Spinal cord (tissue), 10 donors: Measurements from ENCODE around the gene PCBD1. TPM values are rescaled to one million over a fixed set of nuclear protein-coding genes. Genes with fewer than 3 reads are reported as not detected.
A peak's percentile ranks its signal among the peaks of the same experiment; 100 is the strongest.

Source experiments
- DNase-seq, 6 donors: peaks; one replicate each; pipeline versions ENCODE4 v3.0.0 to v3.0.0-alpha.2; 2013 to 2015; ENCODE audit warnings: low spot score in 6 of 6, low read depth in 4 of 6
- H3K27ac ChIP-seq: one replicate; pipeline ENCODE4 v1.5.1; 2013; ENCODE audit warnings: low read depth, low read length, control low read depth
- H3K27me3 ChIP-seq: one replicate; pipeline ENCODE4 v1.6.1; 2013; ENCODE audit warnings: low read length; ENCODE audit not compliant: control insufficient read depth, insufficient read depth
- H3K36me3 ChIP-seq: one replicate; pipeline ENCODE4 v1.6.1; 2013; ENCODE audit warnings: low read length; ENCODE audit not compliant: control insufficient read depth, insufficient read depth
- H3K4me1 ChIP-seq: one replicate; pipeline ENCODE4 v1.6.1; 2013; ENCODE audit warnings: low read length; ENCODE audit not compliant: control insufficient read depth, insufficient read depth
- H3K4me3 ChIP-seq: one replicate; pipeline ENCODE4 v1.5.1; 2013; ENCODE audit warnings: low read depth, low read length, control low read depth
- H3K9me3 ChIP-seq: one replicate; pipeline ENCODE4 v1.6.1; 2013; ENCODE audit warnings: low read length; ENCODE audit not compliant: control insufficient read depth, insufficient read depth
- WGBS: methylation state at CpG from one replicate; pipeline ENCODE4 v1.1.5; 2013; ENCODE audit warnings: missing lambda C conversion rate; ENCODE audit not compliant: insufficient coverage; 5-methylcytosine and 5-hydroxymethylcytosine counted together
- polyA plus RNA-seq, 2 donors: library from polyadenylated mRNA; unstranded; fragments of 120-200 nt; gene quantifications; one replicate each; pipeline ENCODE4 v1.2.1, GENCODE V29; 2013; ENCODE audit not compliant: insufficient read length in 2 of 2
- total RNA-seq, 2 donors: library from RNA; depleted of rRNA in 1 of 2; stranded (reverse); fragments of 120-200 nt in 1 of 2; fragments of >200 nt in 1 of 2; gene quantifications; one replicate each; pipeline versions ENCODE4 v1.2.3 to v1.2.4, GENCODE V29; 2013 to 2014
- donor health status: healthy.

The PCBD1 gene
- total and polyA plus RNA-seq, 4 donors = 29.2 to 88.1 (median 76.8) TPM

DNA sequence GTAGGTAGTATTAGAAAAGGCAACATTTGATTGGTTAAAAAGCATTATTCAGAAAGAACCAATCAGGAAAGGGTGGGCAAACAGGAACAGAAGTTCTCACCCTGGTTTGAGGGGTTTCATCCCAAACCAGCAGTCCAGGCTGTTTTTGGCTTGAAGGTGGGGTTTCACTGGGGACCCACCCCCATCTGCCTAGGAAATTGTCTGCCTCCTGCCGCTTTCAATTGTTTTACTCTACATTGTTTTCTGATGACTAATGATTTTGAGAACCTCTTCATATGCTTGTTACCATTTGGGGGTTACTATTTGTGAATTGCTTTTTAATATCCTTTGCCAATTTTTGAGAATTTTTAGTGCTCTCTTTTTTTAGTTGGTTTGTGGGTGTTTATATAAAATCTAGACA is 3.3 kb upstream of the PCBD1 start:
- Histone ChIP-seq H3K27ac (no peak overlapping the region), H3K27me3 (no peaks in the 10 kb centered on the region), H3K4me1 (peaks cover 21% of the 10 kb centered on the region), H3K4me3 (no peak overlapping the region), H3K36me3 (no peaks in the 10 kb centered on the region), H3K9me3 (no peaks in the 10 kb centered on the region)
- no CpG with 5 or more reads among the region's 1 CpG for WGBS
- no peak for DNase-seq

DNA sequence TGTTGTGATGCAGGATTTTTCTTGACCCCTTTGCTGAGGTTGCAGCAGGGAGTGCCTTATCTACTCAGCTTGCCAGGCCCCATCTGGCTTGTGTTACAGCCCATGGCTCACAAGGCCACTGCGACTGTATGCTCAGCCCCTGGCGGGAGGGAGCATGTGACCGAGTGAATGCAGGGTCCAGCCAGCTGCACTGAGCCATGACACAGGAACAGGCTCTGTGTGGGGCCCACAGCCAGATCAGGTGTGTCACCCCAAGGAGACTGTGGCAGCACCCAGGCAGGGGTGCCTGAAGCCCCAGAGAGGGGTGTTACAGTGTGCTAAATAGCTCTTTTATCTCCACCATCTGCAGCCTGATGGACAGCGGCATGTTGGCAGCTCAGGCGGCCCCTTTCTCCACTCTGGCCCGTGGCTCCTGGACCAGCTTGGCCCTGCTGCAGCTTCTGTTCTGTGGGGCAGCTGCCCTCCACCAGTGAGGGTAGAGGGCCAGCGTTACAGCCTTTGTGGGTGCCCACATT is 2.6 kb upstream of the PCBD1 start:
- H3K36me3 ChIP-seq = peaks cover under 1% of the 10 kb centered on the region
- H3K27me3 ChIP-seq = no peaks in the 10 kb centered on the region
- no peak overlapping the region for H3K27ac ChIP-seq
- H3K4me3 ChIP-seq = no peak overlapping the region
- H3K4me1 ChIP-seq = peaks cover 24% of the 10 kb centered on the region
- WGBS = 56% methylated on average over 7 of the region's 7 CpGs
- DNase-seq = peak in 2 of 6 donors; percentile 35 to 39
- no peaks in the 10 kb centered on the region for H3K9me3 ChIP-seq

DNA sequence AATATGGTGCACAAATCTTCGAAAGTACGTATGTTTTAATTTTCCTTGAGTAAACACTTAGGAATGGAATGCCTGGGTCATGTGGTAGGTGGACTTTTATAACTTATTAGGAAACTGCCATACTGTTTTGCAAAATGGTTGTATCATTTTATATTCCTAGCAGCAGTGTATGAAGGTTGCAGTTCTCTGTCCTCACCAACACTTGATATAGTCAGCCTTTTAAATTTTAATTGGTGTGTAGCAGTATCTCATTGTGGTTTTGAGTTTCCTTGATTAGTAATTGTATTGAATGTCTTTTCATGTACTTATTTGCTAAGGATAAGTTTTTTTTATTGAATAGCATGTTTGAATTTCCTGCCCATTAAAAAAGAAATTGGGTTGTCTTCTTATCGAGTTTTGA is 926 bp upstream of the PCBD1 start:
- H3K9me3 ChIP-seq = no peaks in the 10 kb centered on the region
- peaks cover 15% of the 10 kb centered on the region for H3K36me3 ChIP-seq
- no CpG with 5 or more reads among the region's 3 CpGs for WGBS
- H3K27me3 ChIP-seq = no peaks in the 10 kb centered on the region
- H3K4me1 ChIP-seq = peaks cover 24% of the 10 kb centered on the region
- no peak overlapping the region for H3K4me3 ChIP-seq
- DNase-seq = no peak
- H3K27ac ChIP-seq = no peak overlapping the region

DNA sequence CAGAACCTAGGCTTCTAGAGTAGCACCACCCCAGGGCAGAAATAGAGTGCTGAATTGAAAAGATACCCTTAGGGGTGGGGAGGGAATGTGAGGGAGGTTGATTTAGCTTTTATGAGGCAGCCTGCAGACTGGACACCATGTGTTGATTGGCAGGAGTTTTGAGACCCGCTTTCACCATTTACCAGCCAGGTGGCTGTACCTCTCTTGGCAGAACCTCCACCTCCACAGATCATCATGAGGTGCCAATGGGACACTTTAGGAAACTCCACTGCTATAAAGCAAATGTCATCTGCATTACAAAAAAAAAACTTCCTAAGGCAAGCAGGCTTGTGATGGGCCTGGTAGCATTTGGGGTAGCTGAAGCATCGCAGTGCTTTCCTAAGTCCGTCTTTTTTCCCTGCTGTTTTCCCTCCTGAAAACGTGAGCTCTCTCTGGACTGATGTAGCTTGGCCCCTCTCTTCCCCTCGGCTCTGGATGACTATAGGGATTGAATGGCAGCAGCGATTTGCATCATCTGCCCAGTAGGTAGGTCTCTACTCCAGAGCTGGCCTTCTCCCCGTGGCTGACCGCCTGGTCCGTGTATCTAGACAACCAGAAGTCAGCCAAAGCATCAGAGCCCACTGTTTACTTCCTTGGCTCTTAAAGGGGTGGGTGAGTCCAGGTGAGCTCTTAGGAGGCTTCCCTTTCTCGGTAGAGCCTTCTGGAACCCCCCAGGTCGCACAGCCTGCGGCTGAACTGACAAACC is 1.3 kb downstream of the PCBD1 start:
- peak overlapping the region; percentile 85 for H3K27ac ChIP-seq
- WGBS = 5% methylated on average over 4 of the region's 12 CpGs
- peak overlapping the region; percentile 79 for H3K4me3 ChIP-seq
- no peaks in the 10 kb centered on the region for H3K27me3 ChIP-seq
- DNase-seq = peak in 2 of 6 donors; percentile 24 to 41
- no peaks in the 10 kb centered on the region for H3K9me3 ChIP-seq
- H3K4me1 ChIP-seq = peaks cover 24% of the 10 kb centered on the region
- peaks cover 22% of the 10 kb centered on the region for H3K36me3 ChIP-seq

DNA sequence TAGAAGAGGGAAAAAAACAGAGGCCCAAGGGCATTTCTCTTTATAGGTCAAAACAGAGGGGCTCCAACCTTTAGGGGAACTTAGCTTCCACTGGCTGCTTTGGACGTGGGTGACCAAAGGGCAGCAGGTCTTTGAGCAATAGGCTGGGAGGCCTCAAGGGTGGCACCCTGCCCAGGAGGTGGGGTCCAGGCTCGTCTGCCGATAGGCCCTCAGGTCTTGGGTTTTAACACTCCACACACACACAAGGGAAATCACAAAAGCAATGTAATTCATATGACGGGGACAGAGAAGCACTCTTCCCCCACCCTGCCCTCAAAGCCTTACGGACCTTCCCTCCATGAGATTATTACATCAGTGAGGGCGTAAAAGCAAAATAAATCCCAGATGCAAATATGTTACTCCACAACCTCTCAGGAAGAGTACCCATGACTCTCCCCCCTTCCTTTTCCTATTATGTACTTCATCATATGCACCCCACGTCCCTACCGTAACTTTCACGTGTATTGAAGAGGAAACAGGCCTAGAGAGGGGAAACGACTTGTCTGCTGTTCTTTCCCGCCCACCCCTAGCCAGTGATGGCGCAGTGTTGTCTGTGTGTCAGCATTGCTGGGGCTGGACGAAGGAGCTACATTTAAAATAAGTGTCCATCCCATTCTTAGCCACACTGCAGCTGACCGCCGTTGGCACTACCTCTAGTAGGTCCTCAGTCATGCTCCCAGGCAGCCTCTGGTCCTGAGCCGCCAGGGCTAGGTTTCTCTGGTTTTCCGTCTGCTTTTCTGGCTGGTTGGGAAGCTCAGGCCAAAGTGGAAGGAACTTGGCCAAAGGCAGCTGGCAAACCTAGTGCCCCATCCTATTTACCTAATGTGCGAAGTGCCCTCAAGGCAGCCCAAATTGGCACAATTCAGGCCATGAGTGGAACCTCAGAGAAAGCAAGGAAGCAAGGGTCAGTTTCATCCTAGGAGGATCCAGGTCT is 2.1 kb downstream of the PCBD1 start:
- no peaks in the 10 kb centered on the region for H3K9me3 ChIP-seq
- DNase-seq = no peak
- H3K4me3 ChIP-seq = no peak overlapping the region
- H3K4me1 ChIP-seq = peaks cover 23% of the 10 kb centered on the region
- H3K27me3 ChIP-seq = no peaks in the 10 kb centered on the region
- peaks cover 24% of the 10 kb centered on the region for H3K36me3 ChIP-seq
- WGBS = 86% methylated on average over 13 of the region's 18 CpGs
- H3K27ac ChIP-seq = no peak overlapping the region

DNA sequence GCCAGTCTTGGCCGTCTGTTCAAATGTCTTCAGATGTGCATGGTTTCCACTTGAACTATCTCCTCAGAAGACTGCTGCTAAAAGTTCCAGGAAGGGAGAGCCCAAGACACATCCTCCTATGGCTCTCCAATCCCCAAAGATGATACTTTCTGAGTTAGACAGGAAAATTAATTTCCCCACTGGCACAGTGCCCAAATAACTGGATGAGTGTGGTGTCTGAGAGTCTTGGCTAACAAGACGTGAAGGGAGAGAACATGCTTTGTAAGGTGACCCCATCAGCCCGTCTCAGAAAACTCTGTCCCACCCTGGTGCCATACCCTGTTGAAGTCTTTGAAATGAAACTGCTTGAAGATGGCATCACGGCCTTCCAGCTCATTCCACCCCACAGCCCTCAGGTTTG is 2.9 kb downstream of the PCBD1 start:
- DNase-seq = no peak
- Histone ChIP-seq H3K9me3 (no peaks in the 10 kb centered on the region), H3K4me3 (no peak overlapping the region), H3K27me3 (no peaks in the 10 kb centered on the region), H3K36me3 (peaks cover 28% of the 10 kb centered on the region), H3K27ac (no peak overlapping the region), H3K4me1 (peaks cover 18% of the 10 kb centered on the region)
- WGBS = 95% methylated on average over 3 of the region's 4 CpGs

DNA sequence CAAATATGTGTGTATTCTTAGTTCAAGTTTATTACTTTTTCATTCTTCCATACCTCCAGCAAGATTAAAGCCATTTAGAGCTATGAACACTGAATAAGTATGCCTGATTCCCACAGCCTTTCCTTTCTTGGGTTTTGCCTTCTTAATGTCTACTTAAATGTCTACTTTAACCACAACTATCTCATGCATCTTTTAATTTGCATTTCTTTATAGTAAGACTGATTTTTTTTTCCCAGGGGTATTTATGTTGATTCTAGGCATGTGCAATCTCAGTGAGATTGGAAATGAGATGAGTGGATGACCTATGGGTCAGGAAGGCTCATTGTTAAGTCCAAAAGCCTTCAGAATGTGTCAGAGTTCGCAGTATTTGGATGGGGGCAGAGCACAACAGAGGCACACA is 3.6 kb downstream of the PCBD1 start:
- WGBS = 100% methylated on average over 1 of the region's 1 CpG
- Histone ChIP-seq H3K9me3 (no peaks in the 10 kb centered on the region), H3K4me3 (no peak overlapping the region), H3K36me3 (peaks cover 28% of the 10 kb centered on the region), H3K27ac (no peak overlapping the region), H3K4me1 (peaks cover 18% of the 10 kb centered on the region), H3K27me3 (no peaks in the 10 kb centered on the region)
- DNase-seq = no peak

DNA sequence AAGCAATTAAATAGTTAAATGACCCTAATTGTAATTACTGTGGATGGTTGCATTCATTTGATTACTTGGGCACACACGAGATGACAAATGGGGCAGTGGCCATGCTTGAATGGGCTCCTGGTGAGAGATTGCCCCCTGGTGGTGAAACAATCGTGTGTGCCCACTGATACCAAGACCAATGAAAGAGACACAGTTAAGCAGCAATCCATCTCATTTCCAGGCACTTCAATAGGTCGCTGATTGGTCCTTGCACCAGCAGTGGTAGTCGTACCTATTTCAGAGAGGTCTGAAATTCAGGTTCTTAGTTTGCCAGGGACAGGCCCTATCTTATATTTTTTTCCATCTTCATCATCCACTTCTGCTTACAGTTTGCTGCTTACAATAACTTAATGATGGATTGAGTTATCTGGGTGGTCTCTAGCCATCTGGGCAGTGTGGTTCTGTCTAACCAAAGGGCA is 8.3 kb downstream of the PCBD1 start:
- H3K4me3 ChIP-seq = no peak overlapping the region
- 10% methylated on average over 3 of the region's 4 CpGs for WGBS
- H3K4me1 ChIP-seq = peaks cover 5% of the 10 kb centered on the region
- H3K9me3 ChIP-seq = no peaks in the 10 kb centered on the region
- H3K27ac ChIP-seq = no peak overlapping the region
- DNase-seq = peak; percentile 57 to 94 (median 74)
- H3K36me3 ChIP-seq = peaks cover 46% of the 10 kb centered on the region
- H3K27me3 ChIP-seq = no peaks in the 10 kb centered on the region

DNA sequence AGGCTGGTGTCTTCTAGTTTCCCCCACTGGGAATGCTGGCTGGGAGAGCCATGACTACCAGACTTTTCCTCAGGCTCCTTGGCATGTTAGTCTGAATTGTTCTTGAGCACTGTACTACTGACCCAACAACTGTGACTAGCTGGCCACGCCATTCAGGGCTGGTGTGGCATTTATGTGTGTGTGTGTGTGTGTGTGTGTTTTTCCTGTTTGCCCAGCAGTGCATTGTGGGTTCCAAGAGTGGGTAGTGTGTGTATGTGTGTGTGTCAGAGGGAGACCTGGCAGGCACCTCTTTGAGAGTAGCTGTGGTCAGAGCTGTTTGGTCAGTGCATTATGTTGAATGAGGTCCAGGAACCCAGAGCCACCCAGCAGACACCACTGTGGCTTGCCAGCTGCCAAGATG is 9.2 kb downstream of the PCBD1 start:
- Histone ChIP-seq H3K27ac (no peak overlapping the region), H3K9me3 (no peaks in the 10 kb centered on the region), H3K4me3 (no peak overlapping the region), H3K36me3 (peaks cover 44% of the 10 kb centered on the region), H3K4me1 (peaks cover 5% of the 10 kb centered on the region), H3K27me3 (no peaks in the 10 kb centered on the region)
- no peak for DNase-seq
- 80% methylated on average over 1 of the region's 1 CpG for WGBS
